ENCODE measurements around the gene MYOM3. TPM values are rescaled to one million over a fixed set of nuclear protein-coding genes. Genes with fewer than 3 reads are reported as not detected.

MYOM3 gene
- polyA plus RNA-seq, 1 donor (not counting 4 experiments of a cell fraction or from before 2014, with no cell fraction given) = 0.49 TPM

DNA sequence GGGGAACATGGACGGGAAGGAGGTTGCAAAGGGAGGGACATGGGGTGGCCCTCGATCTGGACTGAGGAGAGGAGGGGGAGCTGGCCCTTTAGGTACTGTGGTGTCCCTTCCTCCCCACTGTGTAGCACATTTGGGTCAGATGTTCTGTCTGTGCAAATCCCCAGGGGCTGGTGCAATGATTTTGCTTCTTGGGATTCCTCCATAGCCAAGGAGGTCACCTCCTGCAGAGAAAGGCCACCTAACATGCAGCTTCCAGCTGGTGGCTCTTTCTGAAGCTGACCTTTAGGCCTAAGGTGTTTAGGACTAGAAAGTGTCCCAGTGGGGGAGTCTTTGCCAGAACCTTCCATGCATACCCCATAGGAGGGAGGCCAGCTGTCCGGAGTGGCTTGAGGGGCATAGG, 9.0 kb upstream of the MYOM3 start:
- Histone ChIP-seq H2AFZ (ENCODE audit: control insufficient read depth, low read length) (no peak overlapping the region), H3K27me3 (ENCODE audit: control insufficient read depth, extremely low read depth, insufficient read depth, low read length) (no peaks in the 10 kb centered on the region), H4K20me1 (ENCODE audit: control insufficient read depth, extremely low read depth, insufficient read depth, low read length) (no peaks in the 10 kb centered on the region), H3K79me2 (ENCODE audit: control insufficient read depth, insufficient read depth, low read length) (no peaks in the 10 kb centered on the region), H3K4me3 (ENCODE audit: control insufficient read depth in 2 of 3, extremely low read depth in 1 of 3, insufficient read depth in 2 of 3, low read depth in 1 of 3, low read length in 3 of 3) (no peak overlapping the region), H3K36me3 (ENCODE audit: control insufficient read depth in 2 of 2, extremely low read depth in 1 of 2, insufficient read depth in 2 of 2, low read length in 2 of 2) (peaks cover 0 to 1% of the 10 kb centered on the region in 2 experiments), H3K9me3 (ENCODE audit: control insufficient read depth, low read depth, low read length) (no peaks in the 10 kb centered on the region), H3K4me2 (ENCODE audit: control insufficient read depth, extremely low read depth, insufficient read depth, low read depth, low read length) (no peak overlapping the region), H3K27ac (ENCODE audit: control insufficient read depth, insufficient read depth, low read length) (peak overlapping the region; percentile 3), H3K9ac (ENCODE audit: control insufficient read depth, extremely low read depth, insufficient read depth, low read length) (peak overlapping the region; percentile 62), H3K4me1 (ENCODE audit: control insufficient read depth, extremely low read depth, insufficient read depth, low read length) (peaks cover 35% of the 10 kb centered on the region), H3K9me1 (ENCODE audit: control insufficient read depth, extremely low read depth, insufficient read depth, low read length) (no peaks in the 10 kb centered on the region)
- no peak for DNase-seq (ENCODE audit: low read depth, low spot score)
- no peak for TF ChIP-seq EZH2 (IDR thresholded peaks at IDR 0.05; ENCODE audit: low read length)
- TF ChIP-seq, protein P1, sequence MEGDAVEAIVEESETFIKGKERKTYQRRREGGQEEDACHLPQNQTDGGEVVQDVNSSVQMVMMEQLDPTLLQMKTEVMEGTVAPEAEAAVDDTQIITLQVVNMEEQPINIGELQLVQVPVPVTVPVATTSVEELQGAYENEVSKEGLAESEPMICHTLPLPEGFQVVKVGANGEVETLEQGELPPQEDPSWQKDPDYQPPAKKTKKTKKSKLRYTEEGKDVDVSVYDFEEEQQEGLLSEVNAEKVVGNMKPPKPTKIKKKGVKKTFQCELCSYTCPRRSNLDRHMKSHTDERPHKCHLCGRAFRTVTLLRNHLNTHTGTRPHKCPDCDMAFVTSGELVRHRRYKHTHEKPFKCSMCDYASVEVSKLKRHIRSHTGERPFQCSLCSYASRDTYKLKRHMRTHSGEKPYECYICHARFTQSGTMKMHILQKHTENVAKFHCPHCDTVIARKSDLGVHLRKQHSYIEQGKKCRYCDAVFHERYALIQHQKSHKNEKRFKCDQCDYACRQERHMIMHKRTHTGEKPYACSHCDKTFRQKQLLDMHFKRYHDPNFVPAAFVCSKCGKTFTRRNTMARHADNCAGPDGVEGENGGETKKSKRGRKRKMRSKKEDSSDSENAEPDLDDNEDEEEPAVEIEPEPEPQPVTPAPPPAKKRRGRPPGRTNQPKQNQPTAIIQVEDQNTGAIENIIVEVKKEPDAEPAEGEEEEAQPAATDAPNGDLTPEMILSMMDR (optimal IDR thresholded peaks at IDR 0.05 in 1 of 3, IDR thresholded peaks at IDR 0.05 in 1 of 3, conservative IDR thresholded peaks at IDR 0.05 in 1 of 3; ENCODE audit: extremely low read depth in 1 of 3, insufficient read depth in 2 of 3, low read length in 3 of 3) = no peak
- dilution Hi-C loops (cut with MboI; ENCODE audit: extremely low pct_ligation_motif_present, low sequenced_read_pairs) = no loop called here
- no peak for FAIRE-seq

DNA sequence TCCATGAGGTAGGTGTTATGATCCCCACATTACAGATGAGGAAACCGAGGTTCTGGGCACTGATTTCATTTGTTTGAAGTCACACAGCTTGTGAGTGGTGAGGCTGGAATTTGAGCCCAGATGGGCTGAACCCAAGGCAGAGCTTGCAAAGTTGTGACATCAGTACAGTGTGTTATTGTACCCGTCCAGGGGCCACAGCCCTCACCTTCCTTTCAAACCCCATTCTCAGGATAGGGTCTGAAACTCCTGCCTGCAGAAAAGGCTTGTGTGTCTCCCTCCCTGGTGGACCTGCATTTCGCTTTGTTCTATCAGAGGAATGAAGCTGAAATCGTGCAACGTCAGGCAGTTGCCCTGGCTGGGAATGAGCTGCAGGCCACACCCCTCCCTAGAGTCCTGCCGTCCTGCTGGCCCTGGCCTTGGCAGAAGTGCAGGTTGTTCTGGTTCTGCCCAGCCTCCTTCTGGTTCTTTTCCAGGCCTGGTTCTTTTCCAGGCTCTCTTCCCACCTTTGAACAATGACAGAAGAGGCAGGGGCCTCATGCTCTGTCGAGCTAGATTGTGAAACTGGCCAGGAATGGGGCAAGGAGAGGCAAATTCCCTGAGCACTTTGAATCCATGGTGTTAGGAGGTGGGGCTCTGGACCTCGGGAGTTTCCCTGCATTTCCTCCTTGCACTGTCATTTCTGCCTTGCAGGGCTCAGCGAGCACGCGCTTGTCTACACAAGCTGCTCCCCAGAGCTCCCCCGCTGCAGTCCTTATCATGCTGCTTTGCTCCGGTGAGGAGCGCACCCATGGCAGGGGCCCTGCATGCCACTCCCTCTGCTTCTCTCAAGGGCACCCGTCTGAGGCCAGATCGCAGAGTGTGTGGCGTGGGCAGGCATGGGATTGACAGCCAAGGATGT, 8.2 kb upstream of the MYOM3 start:
- H3K4me2 ChIP-seq (ENCODE audit: control insufficient read depth, extremely low read depth, insufficient read depth, low read depth, low read length) = peak overlapping the region; percentile 73
- peak overlapping the region; percentile 62 for H3K9ac ChIP-seq (ENCODE audit: control insufficient read depth, extremely low read depth, insufficient read depth, low read length)
- H3K36me3 ChIP-seq (ENCODE audit: control insufficient read depth in 2 of 2, extremely low read depth in 1 of 2, insufficient read depth in 2 of 2, low read length in 2 of 2) = no peaks in the 10 kb centered on the region
- no peak for DNase-seq (ENCODE audit: low read depth, low spot score)
- H3K9me3 ChIP-seq (ENCODE audit: control insufficient read depth, low read depth, low read length) = no peaks in the 10 kb centered on the region
- no peak overlapping the region for H3K4me3 ChIP-seq (ENCODE audit: control insufficient read depth in 2 of 3, extremely low read depth in 1 of 3, insufficient read depth in 2 of 3, low read depth in 1 of 3, low read length in 3 of 3)
- H3K9me1 ChIP-seq (ENCODE audit: control insufficient read depth, extremely low read depth, insufficient read depth, low read length) = no peaks in the 10 kb centered on the region
- no peaks in the 10 kb centered on the region for H3K79me2 ChIP-seq (ENCODE audit: control insufficient read depth, insufficient read depth, low read length)
- no peaks in the 10 kb centered on the region for H4K20me1 ChIP-seq (ENCODE audit: control insufficient read depth, extremely low read depth, insufficient read depth, low read length)
- peaks cover 35% of the 10 kb centered on the region for H3K4me1 ChIP-seq (ENCODE audit: control insufficient read depth, extremely low read depth, insufficient read depth, low read length)
- H2AFZ ChIP-seq (ENCODE audit: control insufficient read depth, low read length) = peak overlapping the region; percentile 88
- dilution Hi-C loops (cut with MboI; ENCODE audit: extremely low pct_ligation_motif_present, low sequenced_read_pairs) = no loop called here
- FAIRE-seq = peak; percentile 94
- peak overlapping the region; percentile 73 for H3K27ac ChIP-seq (ENCODE audit: control insufficient read depth, insufficient read depth, low read length)
- no peaks in the 10 kb centered on the region for H3K27me3 ChIP-seq (ENCODE audit: control insufficient read depth, extremely low read depth, insufficient read depth, low read length)
- TF ChIP-seq, protein P1 (optimal IDR thresholded peaks at IDR 0.05 in 1 of 3, IDR thresholded peaks at IDR 0.05 in 1 of 3, conservative IDR thresholded peaks at IDR 0.05 in 1 of 3; ENCODE audit: extremely low read depth in 1 of 3, insufficient read depth in 2 of 3, low read length in 3 of 3) = no peak
